CD4-positive, alpha-beta T cell (primary cell): Measurements from ENCODE around the gene CAPN15. TPM values are rescaled to one million over a fixed set of nuclear protein-coding genes. Genes with fewer than 3 reads are reported as not detected.

ENCODE experiments used
- ATAC-seq: fragments of 200-7000 bp; cut with Tn5 transposase; one replicate; pipeline ENCODE4 v1.10.0; 2022; ENCODE audit warnings: mild to moderate bottlenecking; ENCODE audit not compliant: poor library complexity
- CTCF ChIA-PET: fragments of 350-600 bp; sonication (Branson Sonifier 250); formaldehyde crosslinking; loops from one replicate; lab custom pipeline; 2021; ENCODE audit warnings: antibody characterized with exemption, inconsistent platforms; lab: Charles Lee
- POLR2A ChIA-PET: fragments of 350-600 bp; sonication (Branson Sonifier 250); formaldehyde crosslinking; loops from one replicate; lab custom pipeline; 2021; ENCODE audit warnings: antibody characterized with exemption, inconsistent platforms; lab: Charles Lee
- DNase-seq, 14 experiments: peaks; one replicate each; pipeline ENCODE4 v3.0.0-alpha.2; 2013 to 2020; ENCODE audit warnings: mixed read lengths in 2 of 14
- H3K27ac ChIP-seq, 2 donors: one replicate each; pipeline versions ENCODE4 v1.5.1 to v1.7.0; 2013; ENCODE audit warnings: low read length in 2 of 2, low read depth in 1 of 2, mild to moderate bottlenecking in 1 of 2
- H3K27me3 ChIP-seq, 2 experiments: 1 replicate in 1 of 2; 2 replicates in 1 of 2; pipeline versions ENCODE4 v1.6.1 to v1.7.0; 2013; ENCODE audit warnings: low read length in 2 of 2, control low read depth in 1 of 2, mild to moderate bottlenecking in 1 of 2, moderate library complexity in 1 of 2; ENCODE audit not compliant: insufficient read depth in 2 of 2, control insufficient read depth in 1 of 2
- H3K36me3 ChIP-seq: one replicate; pipeline ENCODE4 v1.6.1; 2013; ENCODE audit warnings: low read length, control low read depth; ENCODE audit not compliant: insufficient read depth
- H3K4me1 ChIP-seq: one replicate; pipeline ENCODE4 v1.6.1; 2013; ENCODE audit warnings: low read length, control low read depth; ENCODE audit not compliant: insufficient read depth
- H3K4me3 ChIP-seq: one replicate; pipeline ENCODE4 v1.5.1; 2013; ENCODE audit warnings: mild to moderate bottlenecking, low read length, moderate library complexity
- H3K9me3 ChIP-seq, 2 experiments: 1 replicate in 1 of 2; 2 replicates in 1 of 2; pipeline versions ENCODE4 v1.6.1 to v1.7.0; 2013; ENCODE audit warnings: low read length in 2 of 2, mild to moderate bottlenecking in 2 of 2, control low read depth in 1 of 2, moderate library complexity in 1 of 2; ENCODE audit not compliant: control insufficient read depth in 1 of 2, insufficient read depth in 1 of 2
- H3K27ac Mint-ChIP-seq: one replicate; pipeline ENCODE4 v1.8.0; 2020; ENCODE audit warnings: mixed read lengths
- H3K27me3 Mint-ChIP-seq: one replicate; pipeline ENCODE4 v1.8.0; 2021; ENCODE audit warnings: mixed read lengths
- H3K36me3 Mint-ChIP-seq: one replicate; pipeline ENCODE4 v1.8.0; 2021; ENCODE audit warnings: low read depth, mixed read lengths
- H3K4me1 Mint-ChIP-seq: one replicate; pipeline ENCODE4 v1.8.0; 2021; ENCODE audit warnings: low read depth, mixed read lengths
- H3K4me3 Mint-ChIP-seq: one replicate; pipeline ENCODE4 v1.8.0; 2020; ENCODE audit warnings: mild to moderate bottlenecking, mixed read lengths
- H3K9me3 Mint-ChIP-seq: one replicate; pipeline ENCODE4 v1.8.0; 2020; ENCODE audit warnings: mixed read lengths
- CTCF ChIP-seq: fragments of 200-600 bp; IDR thresholded peaks from one replicate; pipeline ENCODE4 v1.8.0; 2022; ENCODE audit warnings: antibody characterized with exemption, mild to moderate bottlenecking
- intact Hi-C, 2 experiments: fragments of 100-400 bp; cut with DNase I in 1 of 2; cut with micrococcal nuclease in 1 of 2; formaldehyde crosslinking; loops; one replicate each; pipeline versions ENCODE4 v1.15.1 to v1.9.0; 2023 to 2025; cut with DNase I, micrococcal nuclease
- total RNA-seq, 174 experiments: library from RNA in 2 of 174; stranded (reverse) in 2 of 174; gene quantifications; one replicate each; pipeline ENCODE4 v1.2.3 and lab custom pipeline; 2021 to 2026

The CAPN15 gene
- total RNA-seq, 2 experiments from 2014 or later = 35.5 to 36.9 TPM

- H3K36me3 Mint-ChIP-seq = no peaks in the 10 kb centered on the region
- H3K27me3 Mint-ChIP-seq = no peaks in the 10 kb centered on the region
- intact Hi-C loops = loop anchor here in 1 of 2 experiments (2.0 kb wide), 1 partner anchor 33 kb away; no protein-coding TSS in a partner anchor
- DNase-seq = no peak
- no peaks in the 10 kb centered on the region for H3K4me1 Mint-ChIP-seq
- H3K9me3 ChIP-seq = no peaks in the 10 kb centered on the region
- no peak overlapping the region for H3K27ac Mint-ChIP-seq
- ChIA-PET POLR2A (no interaction called here), CTCF (no interaction called here)
- H3K9me3 Mint-ChIP-seq = no peaks in the 10 kb centered on the region
- no peak overlapping the region for H3K4me3 Mint-ChIP-seq
- H3K4me3 ChIP-seq = no peak overlapping the region
- peaks cover 4% of the 10 kb centered on the region for H3K4me1 ChIP-seq
- H3K27me3 ChIP-seq = no peaks in the 10 kb centered on the region
- H3K36me3 ChIP-seq = peaks cover 6% of the 10 kb centered on the region
- no peak for ATAC-seq
- no peak overlapping the region for H3K27ac ChIP-seq
- no peak for TF ChIP-seq CTCF
These were observed 50.3 kb downstream of the CAPN15 start for GRCh38 chr16:577796-578195.

GRCh38 chr16:578232-578869, 50.8 kb downstream of the CAPN15 start:
- no peak for TF ChIP-seq CTCF
- Histone ChIP-seq H3K27me3 (no peaks in the 10 kb centered on the region), H3K36me3 (peaks cover 6% of the 10 kb centered on the region), H3K27ac (no peak overlapping the region), H3K4me1 (peaks cover 4% of the 10 kb centered on the region), H3K4me3 (no peak overlapping the region), H3K9me3 (no peaks in the 10 kb centered on the region)
- CTCF ChIA-PET = interaction anchor here (1.0 to 1.1 kb wide), 4 partner anchors 10 to 32 kb away, joined by 3 to 8 read pairs (median 4); no protein-coding TSS in a partner anchor
- H3K27ac Mint-ChIP-seq = no peak overlapping the region
- POLR2A ChIA-PET = no interaction called here
- intact Hi-C loops = loop anchor here in 1 of 2 experiments (2.0 kb wide), 1 partner anchor 32 kb away; no protein-coding TSS in a partner anchor
- no peak overlapping the region for H3K4me3 Mint-ChIP-seq
- H3K27me3 Mint-ChIP-seq = no peaks in the 10 kb centered on the region
- no peak for ATAC-seq
- no peak for DNase-seq
- H3K4me1 Mint-ChIP-seq = no peaks in the 10 kb centered on the region
- no peaks in the 10 kb centered on the region for H3K36me3 Mint-ChIP-seq
- H3K9me3 Mint-ChIP-seq = no peaks in the 10 kb centered on the region

- POLR2A ChIA-PET = no interaction called here
- intact Hi-C loops = loop anchor here (1.0 to 2.0 kb wide), 2 partner anchors 32 kb away; no protein-coding TSS in a partner anchor
- Histone ChIP-seq H3K9me3 (no peaks in the 10 kb centered on the region), H3K27me3 (no peaks in the 10 kb centered on the region), H3K36me3 (peaks cover 6% of the 10 kb centered on the region), H3K27ac (no peak overlapping the region), H3K4me1 (peaks cover 4% of the 10 kb centered on the region), H3K4me3 (no peak overlapping the region)
- CTCF ChIA-PET = interaction anchor here (0.7 to 1.1 kb wide), 6 partner anchors 9 to 69 kb away, joined by 3 to 8 read pairs (median 4); no protein-coding TSS in a partner anchor
- no peaks in the 10 kb centered on the region for H3K36me3 Mint-ChIP-seq
- peak; percentile 95 for ATAC-seq
- H3K27ac Mint-ChIP-seq = no peak overlapping the region
- TF ChIP-seq CTCF = peak; percentile 71
- H3K9me3 Mint-ChIP-seq = no peaks in the 10 kb centered on the region
- H3K4me3 Mint-ChIP-seq = no peak overlapping the region
- H3K4me1 Mint-ChIP-seq = no peaks in the 10 kb centered on the region
- DNase-seq = peak; percentile 32 to 86 (median 57)
- H3K27me3 Mint-ChIP-seq = no peaks in the 10 kb centered on the region
These were observed 51.4 kb downstream of the CAPN15 start for GRCh38 chr16:578870-579405.
